Neuron (in vitro differentiated cells): Measurements from ENCODE around the gene NCAPG2.

Source experiments
- H2AFZ ChIP-seq: one replicate; pipeline ENCODE4 v1.6.1; 2013; ENCODE audit warnings: low read depth, mild to moderate bottlenecking, inconsistent platforms, low read length, moderate library complexity
- H3K27me3 ChIP-seq: one replicate; pipeline ENCODE4 v1.6.1; 2013; ENCODE audit warnings: low read length; ENCODE audit not compliant: insufficient read depth
- H3K36me3 ChIP-seq: one replicate; pipeline ENCODE4 v1.6.1; 2013; ENCODE audit warnings: low read length; ENCODE audit not compliant: insufficient read depth
- H3K4me1 ChIP-seq: one replicate; pipeline ENCODE4 v1.6.1; 2013; ENCODE audit warnings: low read length; ENCODE audit not compliant: insufficient read depth
- H3K4me3 ChIP-seq: 2 replicates; pipeline ENCODE4 v1.5.1; 2013; ENCODE audit warnings: mild to moderate bottlenecking, low read length, moderate library complexity
- H3K9me3 ChIP-seq: one replicate; pipeline ENCODE4 v1.6.1; 2013; ENCODE audit warnings: low read length

NCAPG2 gene

DNA sequence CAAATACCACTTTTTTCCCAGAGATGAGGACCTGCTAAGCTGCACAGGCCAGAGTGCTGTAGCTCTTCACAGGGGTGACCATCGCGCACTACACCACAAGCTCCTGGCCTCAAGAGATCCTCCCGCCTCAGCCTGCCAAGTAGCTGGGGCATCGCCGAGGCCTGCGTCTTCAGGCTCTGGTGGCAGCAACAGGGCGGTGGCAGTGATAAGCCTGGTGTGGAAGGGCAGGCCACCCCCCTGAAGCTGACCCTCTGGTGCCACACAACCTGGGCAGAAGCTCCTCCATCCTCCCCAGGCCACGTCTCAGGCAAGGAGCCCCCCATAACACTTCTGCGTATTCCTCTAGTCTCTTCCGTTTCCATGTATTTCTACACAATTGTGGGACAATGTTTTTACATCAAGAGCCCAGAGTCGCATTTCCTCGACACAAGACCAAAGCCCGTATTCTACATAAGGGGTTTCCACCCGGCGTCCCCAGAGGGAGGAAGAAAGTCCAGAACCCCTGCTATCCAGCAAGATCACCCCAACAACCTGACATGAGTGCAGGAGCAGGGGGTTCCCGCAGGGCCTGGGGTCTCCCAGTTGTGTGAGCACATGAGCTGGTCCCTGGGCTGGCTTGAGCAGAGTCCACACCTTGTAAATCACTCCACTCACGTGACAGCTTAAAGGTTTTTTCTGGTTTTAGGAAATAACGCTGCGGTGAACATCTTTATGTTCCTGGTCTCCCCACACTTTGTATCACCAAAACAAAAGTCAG lies 37.6 kb upstream of the NCAPG2 start:
- no peaks in the 10 kb centered on the region for H3K27me3 ChIP-seq
- no peak overlapping the region for H2AFZ ChIP-seq
- H3K9me3 ChIP-seq, result no peaks in the 10 kb centered on the region
- H3K4me1 ChIP-seq, result no peaks in the 10 kb centered on the region
- H3K4me3 ChIP-seq, result no peak overlapping the region
- H3K36me3 ChIP-seq, result peaks cover 44% of the 10 kb centered on the region

DNA sequence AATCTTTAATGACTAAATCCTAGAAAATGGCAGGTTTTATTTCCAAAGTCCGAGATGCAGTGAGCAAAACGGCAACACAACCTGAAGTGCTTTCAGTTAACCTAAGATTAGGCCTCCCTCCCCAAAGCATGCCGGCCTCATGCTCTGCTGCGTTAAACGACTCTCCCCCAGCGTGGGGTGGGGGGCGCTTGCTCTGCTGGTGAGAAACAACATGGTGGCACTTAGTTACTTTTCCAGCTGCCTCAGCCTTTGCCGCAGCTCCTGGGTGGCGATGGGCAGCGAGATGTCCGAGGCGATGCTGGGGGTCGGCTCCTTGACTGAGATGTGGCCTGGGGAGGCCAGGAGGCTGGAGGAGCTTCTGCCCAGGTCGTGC lies 36.7 kb upstream of the NCAPG2 start:
- Histone ChIP-seq H3K9me3 (no peaks in the 10 kb centered on the region), H3K36me3 (peaks cover 48% of the 10 kb centered on the region), H3K27me3 (no peaks in the 10 kb centered on the region), H2AFZ (no peak overlapping the region), H3K4me3 (no peak overlapping the region), H3K4me1 (no peaks in the 10 kb centered on the region)

DNA sequence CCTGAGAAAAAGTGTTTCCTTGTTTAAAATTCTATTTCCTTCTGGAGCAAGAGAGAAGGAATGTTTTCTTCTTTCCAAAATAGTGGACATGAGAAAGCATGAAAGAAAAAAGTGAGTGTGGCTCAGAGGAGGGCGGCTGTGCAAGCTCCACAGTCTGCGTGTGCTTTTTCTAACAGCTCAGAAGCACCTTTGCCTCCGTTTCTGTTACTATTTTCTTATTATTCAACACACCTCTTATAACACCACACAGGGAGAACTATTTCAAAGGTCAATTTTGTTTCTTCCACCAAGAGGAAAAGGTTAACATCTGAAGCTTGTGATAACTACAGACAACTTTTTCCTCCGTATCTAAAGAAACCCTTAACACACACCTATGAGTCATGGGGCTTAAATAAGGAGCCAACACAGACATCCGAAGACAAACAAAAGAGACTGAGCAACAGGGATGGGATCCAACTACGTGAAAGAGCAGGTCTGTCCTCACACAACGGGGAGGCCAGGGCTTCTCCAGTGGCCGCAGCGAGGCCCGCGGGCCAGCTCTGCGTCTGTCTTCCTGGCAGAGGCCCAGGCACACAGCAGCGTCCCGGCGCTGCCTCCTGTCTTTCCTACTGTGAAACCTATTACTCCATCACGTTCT lies 36.2 kb upstream of the NCAPG2 start:
- no peaks in the 10 kb centered on the region for H3K27me3 ChIP-seq
- H2AFZ ChIP-seq, result no peak overlapping the region
- no peaks in the 10 kb centered on the region for H3K9me3 ChIP-seq
- no peaks in the 10 kb centered on the region for H3K4me1 ChIP-seq
- H3K36me3 ChIP-seq, result peaks cover 48% of the 10 kb centered on the region
- no peak overlapping the region for H3K4me3 ChIP-seq

DNA sequence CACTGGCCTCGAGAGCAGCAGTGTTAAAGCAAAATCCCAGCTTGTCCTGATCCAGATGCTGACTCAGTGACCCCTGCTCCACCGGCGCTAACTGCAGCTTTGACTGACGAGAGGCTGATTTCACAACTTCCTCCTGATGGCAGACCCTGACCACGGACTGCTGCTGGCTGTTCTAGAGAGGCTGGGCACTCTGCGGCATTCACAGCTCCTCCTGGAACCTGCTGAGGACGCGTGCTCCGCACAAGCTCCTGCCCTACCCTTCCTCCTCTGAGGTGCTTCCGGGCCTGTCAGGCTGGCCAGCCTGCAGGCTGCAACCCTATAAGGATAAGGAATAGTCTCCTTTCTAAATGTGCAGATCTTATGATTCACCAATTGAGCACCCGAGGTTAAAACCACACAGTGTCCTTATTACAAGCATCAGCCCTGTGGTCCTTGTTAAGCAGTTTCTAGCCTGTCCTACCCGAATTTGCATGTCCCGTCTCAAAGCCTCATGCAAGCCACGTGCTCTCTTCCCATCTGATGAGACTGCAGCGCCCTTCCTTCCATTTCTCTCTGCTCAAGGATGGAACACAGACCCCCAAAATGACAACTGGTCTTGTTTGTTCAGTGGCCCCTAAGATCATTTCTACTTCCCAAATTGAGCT lies 35.5 kb upstream of the NCAPG2 start:
- Histone ChIP-seq H3K36me3 (peaks cover 46% of the 10 kb centered on the region), H3K4me1 (no peaks in the 10 kb centered on the region), H2AFZ (no peak overlapping the region), H3K4me3 (no peak overlapping the region), H3K27me3 (no peaks in the 10 kb centered on the region), H3K9me3 (no peaks in the 10 kb centered on the region)

DNA sequence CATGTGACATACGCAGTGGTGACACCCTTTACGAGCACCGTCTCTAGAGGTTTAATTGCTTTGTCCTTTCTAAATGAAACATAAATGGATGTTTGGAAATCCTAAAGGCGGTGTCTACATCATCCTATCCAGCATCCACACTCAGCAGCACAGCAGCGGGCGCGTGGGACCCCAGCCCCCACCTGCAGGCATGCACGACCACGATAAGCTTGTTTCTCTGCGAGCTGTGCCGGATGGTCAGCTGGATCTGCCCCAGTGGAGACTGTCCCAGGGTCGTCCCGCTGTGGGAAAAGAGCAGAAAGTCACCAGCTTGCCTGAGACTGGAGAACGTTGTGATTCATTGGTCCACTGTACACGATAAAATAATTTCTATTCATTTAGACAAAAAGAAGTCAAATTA lies 34.2 kb upstream of the NCAPG2 start:
- H3K36me3 ChIP-seq, result peaks cover 50% of the 10 kb centered on the region
- H2AFZ ChIP-seq, result no peak overlapping the region
- H3K4me3 ChIP-seq, result no peak overlapping the region
- H3K27me3 ChIP-seq, result no peaks in the 10 kb centered on the region
- H3K4me1 ChIP-seq, result no peaks in the 10 kb centered on the region
- H3K9me3 ChIP-seq, result peaks cover 2% of the 10 kb centered on the region

DNA sequence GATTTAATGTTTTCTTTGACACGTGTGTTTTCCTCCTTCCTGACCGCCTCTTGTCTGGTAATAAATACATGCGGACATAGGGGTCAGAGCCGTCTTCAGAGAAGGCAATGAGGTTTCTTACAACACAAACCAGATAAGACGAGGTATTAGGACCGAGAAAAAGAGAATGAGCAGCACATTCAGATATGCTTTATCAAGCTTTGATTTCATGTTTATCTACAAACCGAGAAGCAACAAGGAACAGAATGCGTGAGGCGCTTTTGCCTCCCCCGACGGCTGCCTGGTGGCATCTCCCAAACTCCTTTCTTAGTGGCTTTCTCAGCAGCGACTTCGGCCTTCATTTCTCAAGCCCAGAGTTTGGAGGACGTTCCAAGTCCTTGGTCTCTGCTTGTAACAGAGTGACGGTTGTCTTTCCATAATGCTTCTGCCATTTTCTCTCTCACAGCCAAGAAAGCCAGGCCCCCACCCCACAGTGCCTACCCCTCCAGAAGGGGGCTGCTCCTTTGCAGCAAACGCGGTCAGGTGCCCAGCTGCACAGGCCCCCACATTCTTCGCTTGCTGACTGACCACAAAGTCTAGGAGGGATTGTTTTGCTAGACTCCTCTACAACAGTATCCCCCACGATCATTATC lies 32.6 kb upstream of the NCAPG2 start:
- peaks cover 40% of the 10 kb centered on the region for H3K36me3 ChIP-seq
- H3K4me1 ChIP-seq, result no peaks in the 10 kb centered on the region
- no peaks in the 10 kb centered on the region for H3K27me3 ChIP-seq
- H3K4me3 ChIP-seq, result no peak overlapping the region
- peaks cover 2% of the 10 kb centered on the region for H3K9me3 ChIP-seq
- H2AFZ ChIP-seq, result no peak overlapping the region

DNA sequence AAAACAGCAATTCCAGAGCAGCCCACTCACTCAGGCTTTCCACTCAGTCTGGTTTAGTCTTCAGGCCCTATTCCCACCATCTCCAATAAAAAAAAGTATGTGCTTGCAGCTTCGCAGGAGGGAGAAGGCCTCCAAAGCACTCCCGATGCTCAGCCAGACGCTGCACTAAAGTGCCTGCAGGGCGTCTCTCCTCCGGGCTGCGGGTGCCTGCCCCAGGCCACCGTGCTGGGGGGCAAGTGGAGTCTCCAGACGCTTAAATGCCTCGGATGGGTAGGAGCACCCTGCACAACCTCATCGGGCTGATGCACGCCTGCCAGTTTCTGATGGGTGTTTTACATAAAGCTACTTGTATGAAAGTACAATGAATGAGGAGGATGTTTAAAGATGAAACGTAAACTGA lies 31.3 kb upstream of the NCAPG2 start:
- H3K27me3 ChIP-seq, result no peaks in the 10 kb centered on the region
- no peak overlapping the region for H3K4me3 ChIP-seq
- H3K9me3 ChIP-seq, result peaks cover 2% of the 10 kb centered on the region
- H3K36me3 ChIP-seq, result peaks cover 29% of the 10 kb centered on the region
- peaks cover 1% of the 10 kb centered on the region for H3K4me1 ChIP-seq
- no peak overlapping the region for H2AFZ ChIP-seq

DNA sequence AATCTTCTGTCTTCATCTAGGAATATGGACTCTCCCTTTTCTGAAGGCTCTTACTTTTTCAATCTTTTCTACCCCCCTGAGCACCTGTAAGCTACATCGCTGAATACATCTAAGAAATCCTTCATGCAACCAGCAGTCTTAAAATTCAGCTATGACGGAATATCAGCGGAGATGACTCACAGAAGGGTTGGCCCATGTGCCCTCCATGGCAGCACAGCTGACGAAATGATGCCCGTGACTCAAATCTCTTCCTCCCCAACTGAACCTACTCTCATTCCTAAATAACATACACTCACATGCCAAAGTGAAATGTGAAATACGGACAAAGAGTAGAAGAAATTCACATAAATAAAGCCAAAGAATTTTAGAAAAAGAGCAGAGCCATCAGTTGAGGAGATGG lies 30.3 kb upstream of the NCAPG2 start:
- H3K4me3 ChIP-seq, result no peak overlapping the region
- peaks cover 2% of the 10 kb centered on the region for H3K9me3 ChIP-seq
- peaks cover 19% of the 10 kb centered on the region for H3K36me3 ChIP-seq
- peaks cover 8% of the 10 kb centered on the region for H3K4me1 ChIP-seq
- no peak overlapping the region for H2AFZ ChIP-seq
- no peaks in the 10 kb centered on the region for H3K27me3 ChIP-seq

DNA sequence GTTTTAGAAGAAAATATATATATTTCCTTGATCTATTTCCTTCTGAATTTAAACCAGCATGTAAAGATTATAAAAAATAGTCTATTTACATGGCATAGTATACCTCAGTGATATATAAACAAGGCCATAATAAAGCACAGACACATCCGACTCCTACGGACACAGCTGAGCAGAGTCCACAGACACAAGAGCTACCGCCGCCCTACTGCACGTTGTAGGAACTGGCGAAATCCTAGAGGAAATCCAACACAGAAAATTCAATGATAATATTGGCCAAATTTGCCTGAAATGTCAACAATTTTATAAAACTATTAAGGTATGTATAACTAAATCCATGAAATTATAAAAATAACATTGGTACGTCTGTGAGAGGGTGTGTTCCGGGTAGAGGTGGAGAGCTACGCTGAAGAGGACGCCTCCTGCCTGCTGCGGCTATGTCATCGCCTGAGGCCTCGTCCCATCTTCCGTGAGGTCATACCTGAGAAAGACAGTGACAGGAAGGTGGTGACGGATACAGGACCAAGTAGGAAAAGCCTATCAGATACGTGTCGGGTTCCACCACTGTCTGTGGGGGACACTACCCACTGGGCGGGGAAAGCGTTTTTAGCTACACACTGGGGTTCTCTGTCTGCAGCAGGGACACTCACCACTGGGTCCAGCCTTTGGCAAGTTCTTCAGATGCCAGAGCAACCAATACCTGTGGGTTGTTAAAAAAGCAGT lies 29.3 kb upstream of the NCAPG2 start:
- Histone ChIP-seq H3K9me3 (peaks cover 2% of the 10 kb centered on the region), H2AFZ (no peak overlapping the region), H3K27me3 (no peaks in the 10 kb centered on the region), H3K4me3 (no peak overlapping the region), H3K36me3 (peaks cover 15% of the 10 kb centered on the region), H3K4me1 (peaks cover 8% of the 10 kb centered on the region)

DNA sequence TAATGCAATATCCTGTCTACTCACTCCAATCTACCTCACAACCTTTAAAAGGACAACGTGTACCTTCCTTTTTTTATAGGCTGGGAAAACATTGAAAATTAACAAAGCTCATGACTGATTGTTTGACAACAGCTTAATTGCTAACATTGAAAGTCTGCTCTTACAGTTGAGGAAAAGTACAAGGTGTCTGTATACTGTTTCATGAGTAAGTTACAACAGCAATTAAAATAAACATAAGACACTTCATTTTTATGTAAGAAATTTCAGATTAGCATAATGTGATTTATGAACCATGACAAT lies 28.6 kb upstream of the NCAPG2 start:
- Histone ChIP-seq H3K4me1 (peaks cover 8% of the 10 kb centered on the region), H3K4me3 (no peak overlapping the region), H3K9me3 (peaks cover 2% of the 10 kb centered on the region), H2AFZ (no peak overlapping the region), H3K36me3 (peaks cover 12% of the 10 kb centered on the region), H3K27me3 (no peaks in the 10 kb centered on the region)

DNA sequence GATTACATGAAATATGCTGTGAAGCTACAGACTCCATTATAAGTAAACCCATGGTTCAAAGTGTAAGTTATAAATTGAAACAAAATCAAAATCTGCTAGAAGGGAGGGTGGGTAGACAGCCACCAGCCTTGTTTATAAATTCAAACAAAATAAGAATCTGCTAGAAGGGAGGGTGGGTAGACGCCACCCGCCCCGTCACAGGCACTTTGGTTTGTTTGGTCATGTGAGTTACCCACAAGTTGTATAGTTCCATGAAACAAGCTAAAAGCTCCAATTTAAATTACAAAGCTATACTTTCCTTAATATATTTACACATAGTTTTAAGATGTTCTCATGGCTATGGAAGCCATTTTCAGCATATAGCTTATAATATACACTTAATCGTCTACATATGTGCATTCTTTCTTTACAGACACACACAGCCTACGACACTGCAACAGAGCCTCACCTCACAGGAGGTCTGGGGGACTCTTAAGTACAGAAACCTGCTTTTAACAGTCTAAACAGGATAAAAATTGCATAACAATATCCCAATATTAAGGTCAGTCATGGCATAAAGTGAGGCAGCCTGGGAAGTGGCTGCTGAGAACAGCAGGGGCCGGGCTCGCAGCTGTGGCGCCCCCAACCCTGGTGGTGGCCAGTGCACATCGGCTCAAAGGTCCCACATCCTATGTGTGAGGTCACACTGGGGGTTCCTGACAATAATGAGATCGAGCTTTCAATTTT lies 28.1 kb upstream of the NCAPG2 start:
- Histone ChIP-seq H3K4me3 (no peak overlapping the region), H3K36me3 (peaks cover 12% of the 10 kb centered on the region), H3K9me3 (peaks cover 2% of the 10 kb centered on the region)

DNA sequence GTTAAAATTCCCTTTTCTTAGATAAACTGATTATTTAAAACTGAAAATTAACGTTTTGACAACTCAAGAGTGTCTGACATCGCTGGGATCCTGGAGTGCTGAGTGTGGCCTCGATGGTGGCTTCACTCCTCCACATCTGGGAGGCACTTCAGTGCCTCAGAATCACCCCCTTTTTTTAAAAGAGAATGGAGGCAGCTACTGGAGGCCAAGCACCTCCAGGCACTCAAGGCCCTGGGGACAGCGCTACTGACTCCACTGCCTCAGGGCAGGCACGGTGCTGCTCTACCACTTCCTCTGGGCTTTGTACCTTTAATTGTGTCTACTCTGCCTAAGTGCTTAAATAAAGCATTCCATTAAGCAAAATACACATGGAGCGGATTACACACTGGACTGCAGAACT lies 27.2 kb upstream of the NCAPG2 start:
- Histone ChIP-seq H3K36me3 (peaks cover 6% of the 10 kb centered on the region), H3K9me3 (peaks cover 2% of the 10 kb centered on the region), H3K27me3 (no peaks in the 10 kb centered on the region), H3K4me3 (no peak overlapping the region), H2AFZ (no peak overlapping the region), H3K4me1 (peaks cover 8% of the 10 kb centered on the region)

More for the DNA sequence above, 28.1 kb upstream of the NCAPG2 start:
- H3K4me1 ChIP-seq, result peaks cover 8% of the 10 kb centered on the region
- H2AFZ ChIP-seq, result no peak overlapping the region
- no peaks in the 10 kb centered on the region for H3K27me3 ChIP-seq
